HG03159 (cell line): Measurements from ENCODE around the gene TRDMT1.

Experiments
- ATAC-seq: cut with Tn5 transposase; IDR thresholded peaks from one replicate; pipeline ENCODE4 v1.9.1; 2021; ENCODE audit warnings: mild to moderate bottlenecking, moderate library complexity; ENCODE audit not compliant: unreplicated experiment

Gene TRDMT1

DNA sequence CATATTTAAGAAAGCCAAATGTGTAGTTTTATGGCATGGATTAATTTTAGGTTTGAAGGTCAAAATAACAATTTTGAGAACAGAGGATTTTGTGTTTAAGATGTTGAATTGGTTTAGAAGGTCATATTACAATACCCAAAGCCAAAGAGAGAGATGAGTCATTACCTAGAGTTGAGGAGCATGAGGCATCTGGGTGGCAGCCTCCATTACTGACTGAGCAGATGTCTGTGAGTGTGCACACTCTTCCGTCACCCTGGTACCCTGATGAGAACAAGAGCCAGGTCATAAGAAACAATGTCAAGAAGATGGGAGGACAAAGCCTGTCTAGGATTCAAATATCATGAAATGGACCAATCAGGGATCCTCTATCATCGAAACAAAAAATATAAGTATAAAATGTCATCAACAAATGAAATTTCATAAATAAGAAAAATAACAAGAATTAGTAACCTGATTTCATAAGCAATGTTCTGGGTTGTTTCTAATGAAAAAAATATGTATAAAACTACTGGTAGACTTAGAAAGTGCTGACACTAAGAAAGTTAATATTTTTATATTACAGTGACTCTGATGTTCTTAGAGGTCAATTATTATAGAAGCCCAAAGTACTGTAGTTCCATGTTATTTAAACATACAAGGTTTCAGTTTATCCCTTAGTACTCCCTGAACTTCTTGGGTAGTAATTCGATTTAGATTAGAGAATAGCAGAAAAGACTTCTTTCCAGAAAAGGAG, 91.8 kb downstream of the TRDMT1 start:
- no peak for ATAC-seq

DNA sequence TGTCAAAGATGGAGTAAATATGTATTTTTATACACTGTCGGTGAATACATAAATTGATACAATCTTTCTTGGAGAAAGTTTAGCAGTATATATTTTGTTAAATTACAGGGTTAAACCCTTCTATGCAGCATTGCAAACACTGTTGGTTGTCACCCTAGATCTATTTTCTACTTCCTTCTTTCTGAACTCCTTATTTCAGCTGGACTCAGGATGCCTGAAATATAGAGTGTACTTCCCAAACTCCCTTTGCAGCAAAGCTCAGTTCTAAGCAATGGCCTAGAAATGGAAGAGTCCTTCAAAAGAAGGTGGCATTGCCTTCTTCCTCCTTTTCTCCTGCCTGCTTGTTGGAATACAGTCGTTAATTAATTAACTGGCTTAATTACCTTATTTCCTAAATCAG, 92.4 kb downstream of the TRDMT1 start:
- ATAC-seq, result no peak

DNA sequence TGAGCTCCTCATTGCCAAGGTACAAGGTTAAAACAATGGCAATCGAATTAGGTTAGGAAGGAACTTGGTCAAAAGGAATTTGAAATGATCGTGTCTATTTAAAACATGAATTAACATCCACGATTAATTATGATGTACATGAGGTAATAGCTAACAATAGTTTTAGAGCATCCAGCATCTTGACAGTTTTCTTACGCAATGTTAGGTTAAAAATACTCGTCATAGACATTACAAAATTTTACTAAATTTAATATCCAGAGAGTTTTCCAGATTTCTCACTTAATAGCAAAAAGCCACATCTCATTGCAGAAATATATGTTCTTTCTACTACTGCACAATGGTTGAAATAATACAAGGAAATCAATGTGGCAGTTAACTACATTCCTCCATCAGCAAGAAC, 94.5 kb downstream of the TRDMT1 start:
- no peak for ATAC-seq

DNA sequence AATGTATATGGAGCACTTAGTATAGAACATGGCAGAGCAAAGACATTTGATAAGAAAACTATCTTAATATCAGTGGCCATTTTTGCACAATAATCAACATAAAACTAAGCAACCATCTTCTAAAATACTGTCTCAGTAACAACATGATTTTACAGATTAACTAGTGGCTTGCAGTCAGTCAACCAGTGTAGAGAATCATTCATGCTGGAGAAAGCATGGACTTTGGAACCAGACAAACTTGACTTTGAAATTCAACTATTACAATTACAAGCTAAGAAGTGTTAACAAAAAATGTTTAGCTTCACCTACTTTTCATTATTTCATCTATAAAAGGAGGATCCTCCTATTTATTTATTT, 99.6 kb downstream of the TRDMT1 start:
- no peak for ATAC-seq

DNA sequence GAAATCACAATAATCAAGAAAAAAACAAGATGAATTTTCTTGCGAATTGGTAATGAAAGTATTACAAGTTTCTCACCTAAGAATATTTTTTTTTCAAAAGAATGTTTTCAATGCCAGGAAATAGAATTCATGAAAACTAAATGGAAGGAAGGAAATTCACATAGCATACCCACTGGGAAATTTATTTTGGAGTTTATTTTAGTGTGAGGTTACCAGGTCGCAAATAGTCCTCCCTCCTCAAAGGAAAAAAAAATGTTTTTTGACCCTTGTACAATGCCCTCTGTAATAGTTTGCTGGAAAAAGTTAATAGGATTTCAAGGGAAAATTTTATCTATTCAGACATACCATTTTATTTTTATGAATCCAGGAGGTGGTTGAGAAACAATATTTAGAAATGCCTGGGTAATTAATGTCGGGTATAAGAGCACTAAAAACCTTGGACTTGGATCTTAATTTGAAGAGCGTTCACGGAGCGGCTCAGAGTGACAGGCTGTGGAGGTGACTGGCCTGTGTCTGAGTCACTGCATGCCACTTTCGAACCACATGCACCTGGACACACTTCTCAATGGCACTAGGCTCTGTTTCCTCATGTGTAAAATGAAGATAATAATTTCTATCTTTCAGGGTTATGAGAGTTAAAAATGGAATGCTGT, 100.1 kb downstream of the TRDMT1 start:
- no peak for ATAC-seq

DNA sequence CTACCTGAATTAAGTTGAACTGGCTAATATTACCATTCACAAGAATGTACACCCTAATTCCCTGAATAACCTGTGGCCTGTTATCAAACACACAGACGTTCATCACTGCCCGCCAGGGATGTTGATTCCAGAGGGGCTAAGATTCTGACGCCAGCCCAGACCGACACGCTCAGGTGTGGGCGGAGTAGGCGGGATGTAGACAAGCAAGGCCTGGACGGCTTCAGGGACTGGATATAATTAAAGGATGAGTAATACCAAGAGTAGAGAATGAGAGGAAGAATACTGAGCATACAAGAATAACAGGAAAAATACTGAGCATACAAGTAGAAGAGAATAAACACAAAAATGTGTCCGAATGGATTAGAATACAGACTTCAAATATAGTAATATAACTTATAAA, 100.9 kb downstream of the TRDMT1 start:
- ATAC-seq, result no peak

DNA sequence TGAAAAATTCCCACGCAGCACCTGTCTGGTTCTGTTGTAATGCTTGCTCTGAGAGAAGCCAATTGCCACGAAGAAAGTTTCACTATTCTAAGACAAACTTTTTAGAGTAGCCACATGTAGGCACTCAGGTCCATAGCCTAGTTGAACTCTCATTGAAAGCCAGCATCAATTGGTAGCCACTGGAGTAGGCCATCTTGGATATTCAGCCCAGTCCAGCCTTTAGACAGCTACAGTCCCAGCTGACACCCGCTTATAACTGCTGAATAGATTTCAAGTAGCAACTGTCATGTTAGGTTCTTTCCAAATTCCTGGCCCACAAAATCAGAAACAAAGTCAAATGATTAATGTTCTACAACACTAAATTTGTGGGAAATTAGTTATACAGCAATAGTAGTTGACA, 103.5 kb downstream of the TRDMT1 start:
- no peak for ATAC-seq
